CD1c-positive myeloid dendritic cell (primary cell): ENCODE results near the gene STXBP4.

Experiments used
- DNase-seq: peaks from one replicate; pipeline ENCODE4 v3.0.0-alpha.2; 2016; ENCODE audit errors: extremely low spot score

The STXBP4 gene

DNA sequence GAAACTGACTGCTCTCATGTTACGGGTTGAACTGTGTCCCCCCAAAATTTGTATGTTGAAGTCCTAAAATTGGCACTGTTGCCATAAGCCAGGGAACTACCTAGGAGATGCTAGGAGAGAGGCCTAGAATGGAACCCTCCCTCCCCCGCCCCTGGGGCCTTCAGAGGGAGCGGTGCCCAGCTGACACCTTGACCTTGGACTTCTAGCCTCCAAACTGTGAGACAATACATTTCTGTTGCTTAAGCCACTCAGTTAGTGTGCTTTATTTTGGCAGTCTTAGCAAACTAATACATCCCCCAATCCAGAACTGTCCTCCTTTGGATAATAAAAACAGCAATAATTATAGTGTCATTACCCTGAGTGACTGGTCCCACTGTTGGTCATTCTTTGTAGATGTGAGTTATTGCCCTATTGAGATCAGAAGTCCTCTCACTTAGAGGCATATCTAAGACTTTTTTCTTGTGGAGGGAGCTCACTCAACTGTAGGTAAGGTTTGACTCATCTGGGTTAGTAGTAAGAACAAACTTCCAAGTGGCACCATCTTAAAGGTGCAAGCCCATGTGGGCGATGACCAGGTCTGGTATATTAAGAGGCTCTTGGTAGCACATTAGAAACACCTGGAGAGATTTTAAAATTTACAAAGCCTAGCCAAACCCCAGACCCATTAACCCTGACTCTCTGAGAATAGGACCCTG, 203.2 kb downstream of the STXBP4 start:
- no peak for DNase-seq

DNA sequence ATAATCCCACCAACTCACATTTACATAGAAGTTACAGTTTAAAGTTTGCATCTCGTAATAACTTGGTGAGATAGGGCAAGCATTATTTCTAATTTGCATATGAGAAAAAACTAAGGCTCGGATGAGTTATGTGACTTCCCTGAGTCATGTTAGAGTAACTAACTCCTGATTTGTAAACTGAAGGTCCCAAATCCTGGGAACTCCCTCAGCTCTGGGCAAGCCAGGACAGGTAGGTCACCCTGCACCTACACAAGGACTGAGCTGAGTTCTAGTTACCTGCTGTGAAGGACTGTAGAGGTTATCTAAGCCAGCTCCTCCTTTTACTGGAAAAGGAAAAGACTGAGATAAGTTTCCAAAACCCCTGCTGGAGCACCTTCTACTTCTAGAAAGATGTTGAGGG, 204.0 kb downstream of the STXBP4 start:
- no peak for DNase-seq

DNA sequence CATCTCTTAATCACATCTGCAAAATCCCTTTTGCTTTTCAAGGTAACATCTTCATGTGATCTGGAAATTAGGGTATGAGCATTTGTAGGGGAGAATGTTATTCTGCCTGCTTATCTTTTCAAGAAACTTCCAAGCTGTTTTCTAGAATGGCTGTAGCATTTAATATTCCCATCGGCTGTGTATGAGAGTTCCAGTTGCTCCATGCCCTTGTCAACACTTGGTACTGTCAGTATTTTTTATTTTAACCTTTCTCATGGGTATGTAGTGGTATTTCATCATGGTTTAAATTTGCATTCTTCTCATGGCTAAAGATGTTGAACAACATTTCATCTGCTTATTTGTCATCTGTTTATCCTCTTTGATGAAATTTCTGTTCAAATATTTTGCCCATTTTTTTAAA, 205.6 kb downstream of the STXBP4 start:
- no peak for DNase-seq

DNA sequence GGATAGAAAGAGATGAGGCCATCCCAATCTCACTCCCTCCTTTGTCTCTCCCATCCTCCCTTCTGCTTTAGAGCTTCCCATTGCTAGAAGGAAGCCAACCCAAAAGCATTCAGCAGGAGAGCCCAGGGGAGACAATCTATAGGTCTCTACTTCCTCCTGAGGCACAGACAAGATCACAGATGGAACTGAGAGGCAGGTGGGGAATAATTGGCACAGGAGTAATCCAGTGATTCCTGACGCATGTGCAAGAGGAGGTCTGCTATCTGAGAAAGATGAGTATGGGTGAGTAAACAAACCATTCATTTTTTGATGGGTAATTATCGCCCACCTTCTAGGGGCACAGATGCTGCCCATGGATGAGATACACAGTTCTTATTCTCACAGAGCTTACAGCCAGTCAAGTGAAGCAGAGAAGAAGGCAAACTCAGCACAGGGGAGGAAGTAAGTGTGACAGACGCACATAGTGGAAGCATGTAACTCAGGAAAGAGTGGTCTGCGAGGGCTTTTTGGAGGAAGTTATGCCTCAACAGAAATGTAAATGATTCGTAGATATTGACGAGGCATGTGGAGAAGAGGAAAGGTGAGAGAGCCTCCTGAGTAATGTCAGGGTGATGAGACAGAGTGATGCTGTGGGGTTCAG, 207.3 kb downstream of the STXBP4 start:
- no peak for DNase-seq

DNA sequence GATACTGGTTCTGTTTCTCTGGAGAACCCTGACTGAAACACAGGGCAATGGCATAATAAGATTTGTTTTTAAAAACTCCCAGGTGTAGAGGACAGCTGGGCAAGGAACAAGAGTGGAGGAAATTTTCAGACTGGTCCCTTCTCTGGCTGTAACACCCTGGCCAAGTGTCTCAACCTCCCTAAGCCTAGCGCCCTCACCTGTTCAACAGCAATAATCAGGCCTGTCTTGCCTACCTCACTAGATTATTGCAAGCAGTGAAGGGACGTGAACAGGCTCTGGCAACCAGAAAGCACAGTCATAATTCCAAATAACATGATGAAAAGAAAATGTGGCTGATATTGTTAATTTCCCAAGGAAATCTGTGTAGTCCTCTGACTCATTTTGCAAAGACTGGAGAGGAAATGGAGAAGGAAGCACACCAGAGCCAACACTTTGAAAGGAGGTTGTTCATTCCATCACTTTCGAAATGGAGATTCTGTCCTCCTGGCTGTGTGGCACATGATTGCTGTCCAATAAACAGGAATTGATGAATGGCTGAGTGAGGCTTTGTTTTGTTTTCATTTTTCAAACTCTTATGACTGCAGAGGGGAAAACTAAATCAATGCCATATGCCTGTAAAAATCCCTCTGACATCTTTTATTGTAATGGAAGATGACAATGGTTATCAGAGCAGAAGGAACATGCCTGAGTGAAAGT, 208.7 kb downstream of the STXBP4 start:
- DNase-seq: no peak

DNA sequence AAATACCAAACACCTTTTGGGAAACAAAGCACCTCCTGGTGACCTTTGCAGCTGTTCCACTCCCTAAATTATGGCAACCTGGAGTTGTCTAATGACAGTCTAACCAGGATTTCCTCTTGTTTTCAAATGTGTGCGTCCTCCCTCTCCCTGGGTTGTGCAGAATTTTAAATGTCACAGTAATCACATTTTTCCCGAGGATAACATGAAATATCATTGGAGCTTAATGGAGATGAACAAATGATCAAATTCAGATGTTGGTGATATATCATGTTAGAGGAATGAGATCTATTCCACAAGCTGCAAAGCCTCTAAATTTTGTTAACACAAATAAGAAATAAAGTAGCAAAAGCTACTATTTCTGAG, 209.3 kb downstream of the STXBP4 start:
- no peak for DNase-seq

DNA sequence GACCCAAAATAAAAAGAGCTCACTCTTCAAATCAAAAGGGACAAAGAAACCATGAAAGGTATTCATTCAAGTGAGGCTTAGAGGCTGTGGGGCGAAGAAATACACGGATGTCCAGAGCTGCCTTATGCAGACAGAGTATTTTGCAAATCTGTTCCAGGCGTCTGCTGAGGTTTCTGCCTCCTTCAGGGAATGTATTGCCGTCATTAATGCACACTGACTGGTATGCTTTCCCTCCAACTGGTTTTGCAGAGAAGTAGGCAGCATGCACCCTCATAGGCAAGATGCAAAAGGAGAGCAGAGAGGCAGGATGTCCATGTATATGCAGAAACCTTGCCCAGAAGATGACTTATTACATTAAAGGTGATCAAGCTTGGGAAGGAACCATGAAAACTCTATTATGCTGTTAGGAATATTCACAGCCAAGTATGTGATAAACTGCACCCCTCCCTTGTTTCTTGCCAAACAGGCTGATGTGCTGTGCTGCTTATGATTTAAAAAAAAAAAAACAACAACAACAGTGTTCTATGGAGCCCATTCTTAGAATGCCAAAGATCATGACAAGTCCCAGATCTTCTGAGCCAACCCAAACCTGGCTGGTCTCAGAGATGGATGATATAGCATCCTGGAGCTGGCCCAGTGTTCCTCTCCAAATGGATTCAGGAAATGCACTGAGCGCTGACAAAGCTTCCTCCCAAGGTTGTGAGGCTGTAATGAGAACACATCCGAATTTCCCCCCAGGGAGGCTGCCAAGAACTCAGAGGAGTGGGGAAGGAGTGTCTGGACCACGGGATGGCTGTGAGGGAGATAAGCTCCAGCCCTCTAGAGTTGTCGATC, 218.6 kb downstream of the STXBP4 start:
- DNase-seq: no peak

DNA sequence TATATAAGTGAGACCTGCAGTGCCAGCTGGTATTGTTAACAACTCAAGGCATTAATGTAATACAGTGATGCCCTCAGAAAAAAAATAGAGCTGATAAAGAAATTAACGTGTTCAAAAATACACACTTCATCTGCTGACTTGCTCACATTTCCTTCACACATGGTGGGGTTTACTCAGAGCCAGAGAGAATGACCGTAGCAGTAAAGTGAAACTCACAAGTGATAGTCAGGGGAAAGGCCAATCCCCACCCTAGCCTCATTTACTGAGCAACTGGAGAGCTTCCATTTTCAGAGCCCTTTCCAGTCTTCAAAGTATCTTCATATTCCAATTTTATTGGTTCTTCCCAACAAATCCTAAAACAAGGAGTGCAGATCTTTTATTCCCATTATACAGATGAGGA, 222.2 kb downstream of the STXBP4 start:
- DNase-seq: no peak

DNA sequence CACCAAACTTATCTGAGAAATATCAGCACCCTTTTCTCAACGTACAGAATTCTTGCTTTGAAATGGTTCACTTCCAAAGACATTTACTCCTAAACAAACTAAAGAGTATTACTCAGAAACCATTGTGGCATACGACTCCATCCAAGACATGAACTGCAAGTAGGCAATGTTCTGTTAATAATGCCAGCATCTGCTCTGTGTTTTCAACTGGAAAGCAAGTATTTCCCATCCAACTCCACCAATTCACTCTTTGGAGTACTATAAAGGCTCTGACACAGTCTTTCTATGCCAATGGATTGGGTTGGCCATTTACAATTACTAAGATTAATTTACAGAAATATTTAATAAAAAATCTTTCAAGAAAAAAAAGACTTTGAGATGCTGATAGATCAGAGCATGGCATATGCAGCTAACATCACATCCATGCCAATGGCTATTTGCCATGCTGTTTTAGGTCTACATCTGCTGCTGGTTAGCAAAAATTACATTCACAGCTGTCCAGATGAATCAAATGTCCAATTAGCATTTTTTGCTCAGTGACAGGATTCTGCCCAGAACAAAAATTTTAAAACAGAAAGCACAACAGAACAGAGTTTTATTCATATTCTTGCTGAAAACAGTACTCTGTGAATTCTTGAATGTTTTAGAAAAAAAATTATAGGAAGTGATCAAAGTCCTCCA, 230.3 kb downstream of the STXBP4 start:
- DNase-seq: no peak

DNA sequence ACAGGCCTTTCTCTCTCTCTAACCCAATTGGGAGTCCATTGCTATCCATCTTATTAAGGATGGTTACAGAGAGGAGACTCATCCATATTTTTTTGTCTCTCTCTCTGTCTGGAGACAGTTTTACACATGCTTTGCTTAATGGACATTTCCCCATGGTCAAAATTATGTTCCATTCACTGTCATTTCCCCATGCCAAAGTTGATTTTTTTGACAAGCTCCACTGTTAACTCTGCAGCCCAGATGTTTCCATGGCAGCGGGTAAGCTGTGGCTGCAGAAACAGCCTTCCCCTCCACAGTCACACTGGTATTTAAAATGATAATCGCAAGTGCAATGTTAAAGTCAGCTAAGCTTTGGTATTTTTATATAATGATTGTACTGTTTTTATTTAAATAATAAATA, 232.3 kb downstream of the STXBP4 start:
- no peak for DNase-seq

DNA sequence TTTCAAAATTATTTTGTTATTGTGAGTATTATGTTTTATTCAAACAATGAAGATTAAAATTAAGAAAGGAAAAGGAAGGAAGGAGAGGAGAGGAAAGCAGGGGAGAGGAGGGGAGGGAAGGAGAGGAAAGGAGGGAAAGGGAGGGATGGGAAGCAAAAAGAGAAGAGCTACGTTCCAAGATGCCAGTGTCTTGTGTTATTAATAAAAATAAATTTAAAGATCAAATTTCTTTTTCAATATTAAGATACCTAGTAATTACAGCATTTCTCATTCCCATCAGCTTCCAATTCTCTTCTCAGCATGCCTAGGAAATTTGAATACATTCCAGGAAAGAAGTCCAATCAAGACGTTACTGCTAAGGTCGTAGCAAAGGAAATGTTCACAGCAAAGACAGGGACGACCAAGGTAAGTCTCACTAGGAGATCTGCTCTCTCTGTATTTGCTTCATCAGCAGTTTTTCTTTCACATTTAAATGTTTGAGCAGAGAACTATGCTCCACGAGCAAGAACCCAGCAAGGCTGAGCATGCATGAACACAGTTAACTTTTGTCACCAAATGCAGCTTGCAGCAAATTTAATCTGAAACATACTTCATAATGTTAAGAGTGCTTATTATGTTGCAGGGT, 232.9 kb downstream of the STXBP4 start:
- no peak for DNase-seq

DNA sequence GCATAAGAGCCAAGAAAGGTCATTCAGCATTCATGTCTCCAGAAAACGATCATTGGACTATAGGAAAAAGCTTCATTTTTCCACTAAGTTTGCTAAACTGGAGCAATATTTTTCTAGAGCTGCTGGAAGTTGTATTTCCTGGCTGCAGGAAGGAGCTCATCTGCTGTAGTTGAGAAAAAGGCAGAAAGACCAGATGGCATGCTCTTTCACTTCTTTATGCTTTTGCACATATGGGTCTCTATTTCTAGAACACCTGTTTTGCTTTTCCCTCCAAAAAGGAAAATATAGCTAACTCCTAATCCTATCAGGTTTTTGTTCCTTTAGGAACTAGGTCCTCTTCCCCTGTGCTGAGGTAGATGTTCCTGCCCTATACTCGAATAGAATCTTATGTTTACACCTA, 234.3 kb downstream of the STXBP4 start:
- no peak for DNase-seq

DNA sequence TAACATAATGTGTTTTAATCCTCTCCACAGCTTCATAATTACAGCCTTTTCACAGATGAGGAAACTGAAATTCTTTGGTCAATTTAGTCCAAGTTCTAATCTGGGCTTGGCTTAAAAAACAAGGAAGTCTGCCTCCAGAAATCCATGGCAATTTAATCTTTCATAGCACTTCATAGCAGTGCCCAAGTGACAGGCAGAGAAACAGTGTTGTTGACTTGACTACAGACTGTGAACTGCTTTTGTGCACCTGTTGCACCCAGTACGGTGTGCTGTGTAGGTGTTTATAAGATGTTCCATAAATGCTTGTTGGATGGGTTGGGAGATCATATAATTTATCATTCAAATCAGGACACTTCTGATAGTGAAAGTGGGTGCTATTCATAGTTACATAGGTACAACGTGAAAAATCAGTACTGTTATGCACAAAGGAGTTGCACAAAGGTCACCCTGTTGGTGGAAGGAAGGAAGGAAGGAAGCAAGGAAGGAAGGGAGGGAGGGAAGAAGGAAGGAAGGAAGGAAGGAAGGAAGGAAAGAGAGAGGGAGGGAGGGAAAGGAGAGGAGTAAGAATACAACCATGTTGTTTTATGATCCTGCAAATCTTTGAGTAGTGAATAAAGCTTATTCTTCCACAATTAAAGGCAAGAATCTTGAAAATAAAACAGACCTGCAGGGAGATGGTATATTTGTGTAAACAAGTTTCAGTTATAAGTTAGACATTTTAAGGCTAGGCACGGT, 239.7 kb downstream of the STXBP4 start:
- DNase-seq: no peak

DNA sequence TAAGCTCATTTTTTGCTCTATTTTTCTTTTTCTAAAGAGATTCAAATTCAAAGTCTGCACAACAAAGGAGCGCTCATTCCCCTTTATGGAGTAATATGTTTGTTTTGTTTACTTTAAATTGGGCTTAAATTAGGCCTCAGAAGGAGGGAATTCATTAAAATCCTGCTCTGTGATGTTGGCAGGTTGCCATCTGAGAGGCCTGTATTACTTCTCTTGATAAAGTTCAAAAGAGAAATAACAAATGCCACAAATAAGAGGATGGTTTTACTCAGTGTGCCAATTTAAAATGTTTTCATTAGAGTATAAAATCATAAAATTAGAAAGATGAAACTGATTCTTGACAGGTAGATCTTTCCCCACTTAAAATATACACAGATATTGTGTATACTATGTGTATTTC, 241.7 kb downstream of the STXBP4 start:
- no peak for DNase-seq

DNA sequence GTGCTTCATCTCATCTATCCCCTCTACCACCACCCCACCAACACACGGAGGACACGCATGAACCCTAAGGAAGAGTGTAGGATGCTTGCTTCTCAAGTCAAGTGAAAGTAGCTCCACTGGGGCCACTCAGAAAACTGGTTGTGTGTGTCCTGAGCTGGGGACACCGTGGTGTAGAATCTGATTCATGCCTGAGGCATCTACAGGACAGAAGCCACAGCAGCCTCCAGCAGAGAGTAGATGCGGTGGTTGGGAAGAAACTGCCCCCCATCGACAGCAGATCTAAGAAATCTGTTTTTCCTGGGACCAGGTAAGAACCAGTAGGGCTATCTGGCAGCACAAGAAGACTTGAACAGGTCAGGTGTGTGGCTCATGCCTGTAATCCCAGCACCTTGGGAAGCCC, 244.3 kb downstream of the STXBP4 start:
- no peak for DNase-seq

DNA sequence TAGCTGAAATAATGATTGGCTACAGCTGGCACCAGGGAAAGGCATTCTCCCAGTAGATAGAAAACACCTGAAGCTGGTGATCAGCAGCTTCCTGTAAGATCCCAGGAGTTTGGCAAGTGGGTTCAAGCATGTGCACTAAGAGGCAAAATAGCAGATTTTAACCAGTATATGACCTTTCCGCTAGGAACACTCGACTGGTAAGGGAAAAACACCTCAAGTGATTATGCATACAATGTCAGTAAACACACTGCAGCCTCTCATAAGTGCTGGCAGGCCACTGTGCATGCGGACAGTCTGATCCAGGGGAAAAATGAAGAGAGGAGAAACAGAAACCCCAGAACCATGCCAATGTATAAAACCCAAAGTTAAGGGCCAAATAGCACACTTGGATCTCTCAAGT, 247.1 kb downstream of the STXBP4 start:
- DNase-seq: no peak

DNA sequence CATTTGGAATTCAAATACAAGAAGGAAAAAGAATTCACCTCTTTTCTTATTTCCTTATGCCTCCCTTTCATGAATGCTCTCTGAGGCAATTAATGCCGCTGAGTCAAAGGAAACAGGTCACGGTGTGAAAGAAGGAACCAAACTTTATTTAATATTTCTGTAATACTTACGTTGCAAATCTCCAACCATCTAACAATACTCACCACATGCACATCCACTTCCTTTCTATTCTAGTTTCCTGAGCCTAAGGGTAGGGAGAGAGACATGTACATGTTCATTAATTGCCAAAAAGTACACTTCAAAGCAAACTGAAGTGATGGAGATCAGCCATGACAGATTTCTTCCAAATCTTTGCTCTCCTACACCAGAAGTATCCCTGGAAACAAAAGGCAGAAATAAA, 248.3 kb downstream of the STXBP4 start:
- no peak for DNase-seq

DNA sequence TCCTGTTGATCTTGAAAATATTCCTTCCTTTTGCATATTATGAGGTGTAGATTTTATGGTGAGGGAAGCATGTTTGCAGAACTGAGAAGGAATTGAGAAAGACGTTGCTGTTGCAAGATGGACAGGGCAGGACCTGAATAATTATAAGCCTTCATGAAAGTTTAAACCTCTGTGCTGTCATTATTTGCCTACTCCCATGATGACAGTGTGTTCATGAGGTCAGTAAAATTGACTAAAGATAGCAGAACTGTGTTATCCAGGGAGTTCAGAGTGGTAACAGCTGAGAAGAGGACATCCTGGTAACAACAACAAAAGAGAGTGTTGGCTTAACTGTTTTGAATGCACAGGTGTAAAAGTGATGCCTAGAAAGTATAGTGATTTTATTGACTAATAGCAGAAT, 250.9 kb downstream of the STXBP4 start:
- peak; percentile 7 for DNase-seq

DNA sequence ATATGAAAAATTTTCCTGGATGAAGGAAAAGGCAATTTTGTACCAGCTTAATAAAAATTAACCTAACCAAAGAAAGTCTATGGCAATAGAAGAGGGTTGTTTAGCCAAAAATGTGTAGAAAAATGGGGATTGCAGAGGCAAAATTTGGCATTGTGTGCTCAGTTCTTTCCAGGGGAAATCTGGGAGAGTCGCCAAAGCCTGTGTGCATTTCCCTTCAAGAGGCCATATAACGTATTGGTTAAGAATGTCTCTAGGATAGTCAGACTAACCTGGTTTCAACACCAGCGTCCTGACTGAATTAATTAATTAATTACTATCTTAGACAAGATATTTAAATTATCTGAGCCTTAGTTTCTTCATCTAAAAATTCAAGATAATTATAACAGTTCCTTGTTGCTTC, 251.4 kb downstream of the STXBP4 start:
- DNase-seq: no peak
